HAP-1 (cell line): ENCODE results near the gene RPS19.
"Not testable (repeated sequence)": the region's sequence is repeated elsewhere in the genome, so short reads cannot be mapped to it uniquely, and the experiment has no call there.

Experiments
- DNase-seq, 2 experiments: peaks; one replicate each; pipeline ENCODE4 v3.0.0-alpha.2; 2016 to 2020; ENCODE audit warnings: low spot score in 2 of 2
- H3K27me3 ChIP-seq: fragments of 250-450 bp; sonication (Bioruptor Pico); 2 replicates; pipeline ENCODE4 v1.5.1; 2020; ENCODE audit warnings: low read depth, mild to moderate bottlenecking, moderate library complexity
- H3K36me3 ChIP-seq: fragments of 250-450 bp; sonication (Bioruptor Pico); replicated peaks from 2 replicates; pipeline ENCODE4 v1.5.1; 2020; ENCODE audit warnings: mild to moderate bottlenecking
- H3K4me1 ChIP-seq: fragments of 250-450 bp; sonication (Bioruptor Pico); 2 replicates; pipeline ENCODE4 v1.5.1; 2020; ENCODE audit warnings: mild to moderate bottlenecking
- H3K4me3 ChIP-seq: fragments of 250-450 bp; sonication (Bioruptor Pico); 2 replicates; pipeline ENCODE4 v1.5.1; 2020; ENCODE audit warnings: mild to moderate bottlenecking, moderate library complexity
- H3K9me3 ChIP-seq: fragments of 250-450 bp; sonication (Bioruptor Pico); 2 replicates; pipeline ENCODE4 v1.5.1; 2020; ENCODE audit warnings: mild to moderate bottlenecking, moderate library complexity
- in situ Hi-C: fragments of 300-500 bp; cut with MboI; formaldehyde crosslinking; loops from 3 replicates; pipeline ENCODE4 v1.14.3; 2020; ENCODE audit warnings: low sequenced_read_pairs, inconsistent platforms, mixed read lengths

RPS19 gene

DNA sequence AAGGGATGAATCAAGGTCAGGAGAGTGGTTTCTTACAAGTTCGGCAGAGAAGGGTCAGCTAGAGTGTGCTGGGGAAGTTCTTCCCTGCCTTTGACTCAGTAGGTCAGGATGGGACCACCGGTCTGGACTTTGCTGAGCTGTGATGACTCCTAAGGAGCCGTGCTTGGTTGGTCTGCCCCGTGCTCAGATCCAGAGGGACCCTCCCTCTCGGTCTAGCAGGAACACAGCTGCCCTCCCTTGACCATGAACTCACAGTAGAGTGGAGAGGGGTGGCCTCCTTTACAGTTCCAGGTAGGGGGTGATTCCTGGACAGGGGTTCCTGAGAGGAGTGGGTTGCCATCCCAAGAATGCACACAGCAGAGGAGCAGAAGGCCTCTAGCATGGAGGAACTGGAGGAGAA is 4.3 kb downstream of the RPS19 start:
- no peak for DNase-seq
- Histone ChIP-seq H3K27me3 (no peaks in the 10 kb centered on the region), H3K4me1 (peaks cover 31% of the 10 kb centered on the region), H3K4me3 (no peak overlapping the region), H3K36me3 (peaks cover 93% of the 10 kb centered on the region), H3K9me3 (no peaks in the 10 kb centered on the region)
- in situ Hi-C loops, result no loop called here

GRCh38 chr19:41866284-41866683 is 6.2 kb downstream of the RPS19 start:
- Histone ChIP-seq H3K36me3 (peaks cover 98% of the 10 kb centered on the region), H3K4me3 (no peak overlapping the region), H3K27me3 (no peaks in the 10 kb centered on the region), H3K4me1 (peaks cover 28% of the 10 kb centered on the region), H3K9me3 (no peaks in the 10 kb centered on the region)
- DNase-seq, result peak in 1 of 2 experiments; percentile 47
- in situ Hi-C loops, result no loop called here

- H3K4me1 ChIP-seq, result peaks cover 10% of the 10 kb centered on the region; the same call in 1 of the 2 replicates
- no peak overlapping the region for H3K4me3 ChIP-seq
- no peaks in the 10 kb centered on the region for H3K9me3 ChIP-seq
- DNase-seq, result no peak
- H3K36me3 ChIP-seq, result peaks cover 85% of the 10 kb centered on the region
- in situ Hi-C loops, result no loop called here
- H3K27me3 ChIP-seq, result no peaks in the 10 kb centered on the region
Observed at GRCh38 chr19:41868120-41868988, 8.3 kb downstream of the RPS19 start.

- in situ Hi-C loops, result no loop called here
- H3K36me3 ChIP-seq, result peaks cover 79% of the 10 kb centered on the region
- no peak overlapping the region for H3K4me3 ChIP-seq
- no peaks in the 10 kb centered on the region for H3K9me3 ChIP-seq
- H3K4me1 ChIP-seq, result peaks cover 8% of the 10 kb centered on the region; the same call in 1 of the 2 replicates
- no peak for DNase-seq
- no peaks in the 10 kb centered on the region for H3K27me3 ChIP-seq
Observed at GRCh38 chr19:41868989-41869300, 8.9 kb downstream of the RPS19 start.

DNA sequence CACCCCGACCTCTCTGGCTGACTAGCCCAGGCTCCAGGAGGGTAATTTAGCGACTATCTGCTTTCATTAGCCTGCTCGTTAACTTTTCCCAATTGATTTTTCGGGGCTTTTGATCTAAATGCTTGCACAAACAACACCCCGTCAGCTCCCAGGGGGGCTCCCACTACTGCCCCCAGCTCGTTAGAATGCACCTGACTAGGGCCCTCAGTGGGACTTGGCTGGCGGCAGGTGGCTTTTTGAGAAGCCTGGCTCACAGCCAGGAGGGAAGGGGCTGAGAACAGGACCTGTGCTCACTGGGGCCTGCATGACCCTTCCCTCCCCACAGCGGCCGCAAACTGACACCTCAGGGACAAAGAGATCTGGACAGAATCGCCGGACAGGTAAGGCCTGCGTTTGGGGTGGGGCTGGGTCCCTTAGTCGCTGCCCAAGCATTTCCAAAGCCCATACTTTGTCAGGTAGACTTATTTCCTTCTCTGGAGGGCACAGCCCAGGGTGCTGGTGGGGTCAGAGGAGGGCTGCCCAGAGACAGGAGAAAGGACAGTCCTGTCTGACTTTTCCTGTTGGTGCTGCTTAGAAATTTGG is 9.4 kb downstream of the RPS19 start:
- Histone ChIP-seq H3K9me3 (no peaks in the 10 kb centered on the region), H3K27me3 (no peaks in the 10 kb centered on the region), H3K36me3 (peaks cover 74% of the 10 kb centered on the region), H3K4me3 (no peak overlapping the region), H3K4me1 (peaks cover 4% of the 10 kb centered on the region; the same call in 1 of the 2 replicates)
- in situ Hi-C loops, result no loop called here
- DNase-seq, result no peak

DNA sequence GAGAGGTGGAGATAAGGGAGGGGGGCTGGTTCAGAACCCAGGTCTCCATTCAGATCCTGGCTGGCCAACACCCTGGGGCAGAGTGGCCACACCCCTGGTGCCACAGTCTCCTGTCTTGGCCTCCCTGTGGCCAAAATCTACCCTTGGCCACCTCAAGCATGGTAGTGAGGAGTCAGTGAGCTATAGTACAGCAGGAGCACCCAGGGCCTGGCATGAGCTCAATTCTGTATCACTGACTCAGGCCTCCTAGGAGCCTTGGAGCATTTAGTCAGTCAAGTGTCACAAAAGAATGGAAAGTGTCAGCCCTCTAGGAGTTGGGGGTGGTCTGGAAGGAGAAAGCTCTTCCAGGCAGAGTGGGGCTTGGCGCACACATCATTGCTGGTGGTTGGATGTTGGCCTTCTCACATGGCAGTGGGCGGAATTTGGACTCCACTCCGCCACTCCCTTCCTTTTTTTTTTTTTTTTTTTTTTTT is 10.4 kb downstream of the RPS19 start:
- in situ Hi-C loops, result no loop called here
- Histone ChIP-seq H3K4me1 (no peaks in the 10 kb centered on the region), H3K36me3 (peaks cover 64% of the 10 kb centered on the region), H3K4me3 (no peak overlapping the region), H3K9me3 (no peaks in the 10 kb centered on the region), H3K27me3 (no peaks in the 10 kb centered on the region)
- no peak for DNase-seq

- no peaks in the 10 kb centered on the region for H3K9me3 ChIP-seq
- DNase-seq, result peak in 1 of 2 experiments; percentile 43
- H3K36me3 ChIP-seq, result peaks cover 50% of the 10 kb centered on the region
- H3K4me1 ChIP-seq, result no peaks in the 10 kb centered on the region
- in situ Hi-C loops, result no loop called here
- H3K4me3 ChIP-seq, result no peak overlapping the region
- H3K27me3 ChIP-seq, result no peaks in the 10 kb centered on the region
Observed at GRCh38 chr19:41871573-41872383, 11.7 kb downstream of the RPS19 start.

- H3K9me3 ChIP-seq, result no peaks in the 10 kb centered on the region
- no peak overlapping the region for H3K4me3 ChIP-seq
- peak in 1 of 2 experiments; percentile 32 for DNase-seq
- H3K4me1 ChIP-seq, result no peaks in the 10 kb centered on the region
- in situ Hi-C loops, result no loop called here
- 0 out of 2 replicates have a peak, but pooled peaks cover 3% of the 10 kb centered on the region for H3K27me3 ChIP-seq
- peaks cover 44% of the 10 kb centered on the region for H3K36me3 ChIP-seq
Observed at GRCh38 chr19:41872384-41872774, 12.3 kb downstream of the RPS19 start.

GRCh38 chr19:41872775-41873647 is 13.0 kb downstream of the RPS19 start:
- Histone ChIP-seq H3K4me1 (no peaks in the 10 kb centered on the region), H3K36me3 (peaks cover 38% of the 10 kb centered on the region), H3K4me3 (no peak overlapping the region), H3K27me3 (0 out of 2 replicates have a peak, but pooled peaks cover 10% of the 10 kb centered on the region), H3K9me3 (no peaks in the 10 kb centered on the region)
- in situ Hi-C loops, result no loop called here
- DNase-seq, result peak; percentile 67 to 89

GRCh38 chr19:41875973-41876372 is 15.9 kb downstream of the RPS19 start:
- H3K9me3 ChIP-seq, DNase-seq, H3K4me3 ChIP-seq, in situ Hi-C loops, H3K4me1 ChIP-seq: not testable (repeated sequence)
- H3K27me3 ChIP-seq, result 0 out of 2 replicates have a peak, but pooled peaks cover 10% of the 10 kb centered on the region
- peaks cover 10% of the 10 kb centered on the region for H3K36me3 ChIP-seq

DNA sequence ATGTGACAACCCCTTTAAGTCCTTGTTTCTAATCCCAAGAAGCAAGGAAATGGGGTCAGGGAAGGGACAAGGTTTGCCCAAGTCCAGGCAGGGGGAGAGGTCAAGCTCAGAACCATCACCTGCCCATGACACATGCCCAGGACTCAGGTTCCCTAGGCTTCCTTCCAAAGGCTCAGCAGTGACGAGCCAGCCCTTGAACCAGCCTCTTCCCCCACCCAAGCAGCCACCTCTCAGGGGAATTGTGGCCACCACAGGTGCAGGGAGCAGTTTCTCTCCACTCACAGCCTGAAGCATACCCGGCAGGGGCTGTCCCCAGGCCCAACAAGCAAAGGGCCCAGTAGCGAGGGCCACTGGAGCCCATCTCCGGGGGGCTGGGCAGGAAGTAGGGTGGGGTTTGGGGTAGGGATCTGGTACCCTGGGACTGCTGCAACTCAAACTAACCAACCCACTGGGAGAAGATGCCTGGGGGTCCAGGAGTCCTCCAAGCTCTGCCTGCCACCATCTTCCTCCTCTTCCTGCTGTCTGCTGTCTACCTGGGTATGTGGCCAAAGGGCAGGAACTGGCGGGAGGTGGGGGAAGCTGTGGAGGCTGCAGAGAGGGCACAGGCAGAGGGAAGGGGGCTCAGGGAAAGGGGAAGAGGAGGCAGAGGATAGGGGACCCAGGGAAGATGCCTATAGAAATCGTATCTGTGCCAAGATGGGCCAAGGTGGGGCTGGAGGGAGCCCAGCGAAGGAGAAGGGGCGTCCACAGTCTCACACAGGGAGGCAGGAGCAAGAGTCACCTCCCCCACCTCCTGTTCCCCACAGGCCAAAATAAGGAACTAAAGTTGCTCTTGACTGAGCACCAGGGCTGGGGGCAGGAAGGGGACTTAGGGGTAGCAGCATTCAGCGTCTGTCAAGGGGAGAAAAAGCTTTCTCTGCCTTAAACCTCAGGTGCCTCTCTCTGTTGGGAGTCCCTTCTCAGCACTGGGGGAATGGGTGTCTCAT is 17.1 kb downstream of the RPS19 start, which contains the start of gene CD79A:
Gene CD79A, plus strand, starts transcription at position 433 of the 986 bp plus-strand sequence. Its CDS starts 26 bp downstream, at position 459.
- DNase-seq, result no peak
- Histone ChIP-seq H3K4me1 (no peaks in the 10 kb centered on the region), H3K36me3 (no peaks in the 10 kb centered on the region), H3K27me3 (0 out of 2 replicates have a peak, but pooled peaks cover 10% of the 10 kb centered on the region), H3K4me3 (no peak within 1 kb of the TSS), H3K9me3 (no peaks in the 10 kb centered on the region)
- in situ Hi-C loops, result no loop called here
